ENCODE measurements around the gene VEZT.
"Not testable (repeated sequence)": the region's sequence is repeated elsewhere in the genome, so short reads cannot be mapped to it uniquely, and the experiment has no call there.

The VEZT gene

DNA sequence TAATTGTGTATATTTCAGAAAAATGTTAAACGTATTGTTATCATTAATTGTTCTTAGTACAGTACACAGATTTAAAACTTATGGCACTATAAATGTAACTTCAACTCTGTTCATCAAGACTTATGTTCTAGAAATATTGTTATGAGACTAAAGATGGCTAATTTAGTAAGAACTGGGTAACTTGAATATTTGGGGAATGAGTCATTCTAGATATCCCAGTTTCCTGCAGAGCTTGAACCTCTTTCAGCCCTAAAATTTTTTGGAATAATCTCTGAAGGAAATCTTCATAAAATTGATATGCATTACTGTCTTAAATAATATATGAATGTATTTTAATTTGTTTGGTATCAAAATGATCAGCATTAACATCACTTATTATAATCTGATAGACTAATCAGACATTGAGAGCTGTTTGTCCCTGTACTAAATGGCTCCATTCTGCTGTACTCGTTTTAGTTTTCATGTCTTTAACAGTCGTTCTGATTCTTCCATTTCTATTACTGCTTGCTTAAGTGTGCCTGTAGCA, 87.1 kb downstream of the VEZT start:
- Histone ChIP-seq H3K36me3 (ENCODE audit: control insufficient read depth in 4 of 4, insufficient read depth in 4 of 4, low read length in 3 of 4) (peaks cover 9 to 32% (median 20%) of the 10 kb centered on the region in 4 experiments), H3K27me3 (replicated peaks in 2 of 5; ENCODE audit: control insufficient read depth in 4 of 5, insufficient read depth in 5 of 5, low read length in 4 of 5) (no peaks in the 10 kb centered on the region), H3K27ac (ENCODE audit: insufficient read depth in 1 of 2, low read depth in 1 of 2, low read length in 2 of 2, poor library complexity in 1 of 2, severe bottlenecking in 2 of 2) (no peak overlapping the region), H3K4me3 (ENCODE audit: control insufficient read depth in 1 of 7, extremely low read depth in 1 of 7, insufficient read depth in 4 of 7, low read depth in 2 of 7, low read length in 6 of 7) (no peak overlapping the region), H3K4me1 (ENCODE audit: control extremely low read depth in 1 of 4, control insufficient read depth in 4 of 4, insufficient read depth in 4 of 4, low read length in 3 of 4) (no peaks in the 10 kb centered on the region), H3K9me3 (ENCODE audit: control extremely low read depth in 1 of 5, control insufficient read depth in 4 of 5, insufficient read depth in 2 of 5, low read depth in 1 of 5, low read length in 4 of 5) (no peaks in the 10 kb centered on the region)
- ChIA-PET CTCF (no interaction called here), POLR2A (no interaction called here)
- WGBS (ENCODE audit: insufficient coverage): 100% methylated on average over 2 of the region's 3 CpGs
- DNase-seq: no peak

DNA sequence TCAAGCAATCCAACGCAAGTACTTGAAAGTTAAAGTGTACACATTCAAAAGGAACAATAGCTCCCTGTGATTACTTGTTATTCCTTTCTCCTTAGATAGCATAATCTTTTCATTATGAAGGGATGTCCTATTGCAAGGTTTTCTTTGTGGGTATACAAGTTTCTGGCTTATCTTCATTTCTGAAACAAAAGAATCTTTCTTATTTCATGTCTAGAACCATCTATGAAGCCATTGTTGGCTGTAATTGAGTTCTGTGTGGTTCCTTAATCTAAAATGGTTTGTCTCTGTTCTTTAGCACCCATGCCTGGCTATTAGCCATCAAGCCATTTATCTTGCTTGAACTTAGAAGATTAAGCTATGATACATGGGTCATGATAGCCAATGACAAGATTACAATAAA, 95.0 kb downstream of the VEZT start:
- no peaks in the 10 kb centered on the region for H3K27me3 ChIP-seq (replicated peaks in 2 of 5; ENCODE audit: control insufficient read depth in 4 of 5, insufficient read depth in 5 of 5, low read length in 4 of 5)
- ChIA-PET CTCF (interaction anchor here (1.3 kb wide), 1 partner anchor 197 kb away, joined by 3 read pairs; no protein-coding TSS in a partner anchor), POLR2A (no interaction called here)
- no peaks in the 10 kb centered on the region for H3K9me3 ChIP-seq (ENCODE audit: control extremely low read depth in 1 of 5, control insufficient read depth in 4 of 5, insufficient read depth in 2 of 5, low read depth in 1 of 5, low read length in 4 of 5)
- peaks cover 4 to 11% (median 6%) of the 10 kb centered on the region in 4 experiments for H3K36me3 ChIP-seq (ENCODE audit: control insufficient read depth in 4 of 4, insufficient read depth in 4 of 4, low read length in 3 of 4)
- no peak overlapping the region for H3K4me3 ChIP-seq (ENCODE audit: control insufficient read depth in 1 of 7, extremely low read depth in 1 of 7, insufficient read depth in 4 of 7, low read depth in 2 of 7, low read length in 6 of 7)
- no peaks in the 10 kb centered on the region for H3K4me1 ChIP-seq (ENCODE audit: control extremely low read depth in 1 of 4, control insufficient read depth in 4 of 4, insufficient read depth in 4 of 4, low read length in 3 of 4)
- no peak overlapping the region for H3K27ac ChIP-seq (ENCODE audit: insufficient read depth in 1 of 2, low read depth in 1 of 2, low read length in 2 of 2, poor library complexity in 1 of 2, severe bottlenecking in 2 of 2)
- DNase-seq: no peak
- WGBS (ENCODE audit: insufficient coverage): 86% methylated on average over 1 of the region's 1 CpG

DNA sequence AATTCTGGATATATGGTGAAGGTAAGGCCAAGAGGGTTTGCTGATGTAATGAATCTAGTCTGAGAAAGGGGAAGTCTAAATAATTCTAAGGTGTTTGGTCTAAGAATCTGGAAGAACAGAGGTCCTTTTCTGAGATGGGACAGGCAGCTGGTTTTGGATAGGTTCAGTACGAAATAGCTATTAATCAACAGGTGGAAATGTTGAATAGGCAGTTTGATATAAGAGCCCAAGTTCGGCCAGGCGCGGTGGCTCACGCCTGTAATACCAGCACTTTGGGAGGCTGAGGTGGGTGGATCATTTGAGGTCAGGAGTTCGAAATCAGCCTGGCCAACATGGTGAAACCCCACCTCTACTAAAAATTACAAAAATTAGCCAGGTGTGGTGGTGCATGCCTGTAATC, 97.1 kb downstream of the VEZT start:
- CTCF ChIA-PET: interaction anchor here (0.6 kb wide), 1 partner anchor 654 kb away, joined by 3 read pairs; no protein-coding TSS in a partner anchor
- POLR2A ChIA-PET; H3K4me1 ChIP-seq (ENCODE audit: control extremely low read depth in 1 of 4, control insufficient read depth in 4 of 4, insufficient read depth in 4 of 4, low read length in 3 of 4); H3K27ac ChIP-seq (ENCODE audit: insufficient read depth in 1 of 2, low read depth in 1 of 2, low read length in 2 of 2, poor library complexity in 1 of 2, severe bottlenecking in 2 of 2); H3K27me3 ChIP-seq (replicated peaks in 2 of 5; ENCODE audit: control insufficient read depth in 4 of 5, insufficient read depth in 5 of 5, low read length in 4 of 5); H3K9me3 ChIP-seq (ENCODE audit: control extremely low read depth in 1 of 5, control insufficient read depth in 4 of 5, insufficient read depth in 2 of 5, low read depth in 1 of 5, low read length in 4 of 5); H3K4me3 ChIP-seq (ENCODE audit: control insufficient read depth in 1 of 7, extremely low read depth in 1 of 7, insufficient read depth in 4 of 7, low read depth in 2 of 7, low read length in 6 of 7); DNase-seq; H3K36me3 ChIP-seq (ENCODE audit: control insufficient read depth in 4 of 4, insufficient read depth in 4 of 4, low read length in 3 of 4): not testable (repeated sequence)
- 100% methylated on average over 2 of the region's 6 CpGs for WGBS (ENCODE audit: insufficient coverage)

- no peaks in the 10 kb centered on the region for H3K36me3 ChIP-seq (ENCODE audit: control insufficient read depth in 4 of 4, insufficient read depth in 4 of 4, low read length in 3 of 4)
- no peaks in the 10 kb centered on the region for H3K27me3 ChIP-seq (replicated peaks in 2 of 5; ENCODE audit: control insufficient read depth in 4 of 5, insufficient read depth in 5 of 5, low read length in 4 of 5)
- 93% methylated on average over 3 of the region's 4 CpGs for WGBS (ENCODE audit: insufficient coverage)
- no peaks in the 10 kb centered on the region for H3K4me1 ChIP-seq (ENCODE audit: control extremely low read depth in 1 of 4, control insufficient read depth in 4 of 4, insufficient read depth in 4 of 4, low read length in 3 of 4)
- no peak overlapping the region for H3K4me3 ChIP-seq (ENCODE audit: control insufficient read depth in 1 of 7, extremely low read depth in 1 of 7, insufficient read depth in 4 of 7, low read depth in 2 of 7, low read length in 6 of 7)
- CTCF ChIA-PET: interaction anchor here (1.6 kb wide), 1 partner anchor 11 kb away, joined by 4 read pairs; no protein-coding TSS in a partner anchor
- DNase-seq: no peak
- no peak overlapping the region for H3K27ac ChIP-seq (ENCODE audit: insufficient read depth in 1 of 2, low read depth in 1 of 2, low read length in 2 of 2, poor library complexity in 1 of 2, severe bottlenecking in 2 of 2)
- H3K9me3 ChIP-seq (ENCODE audit: control extremely low read depth in 1 of 5, control insufficient read depth in 4 of 5, insufficient read depth in 2 of 5, low read depth in 1 of 5, low read length in 4 of 5): no peaks in the 10 kb centered on the region
- POLR2A ChIA-PET: interaction anchor here (0.6 kb wide), 1 partner anchor 221 kb away, joined by 3 read pairs; no protein-coding TSS in a partner anchor
Measured at GRCh38 chr12:95316798-95317197, 99.2 kb downstream of the VEZT start.

DNA sequence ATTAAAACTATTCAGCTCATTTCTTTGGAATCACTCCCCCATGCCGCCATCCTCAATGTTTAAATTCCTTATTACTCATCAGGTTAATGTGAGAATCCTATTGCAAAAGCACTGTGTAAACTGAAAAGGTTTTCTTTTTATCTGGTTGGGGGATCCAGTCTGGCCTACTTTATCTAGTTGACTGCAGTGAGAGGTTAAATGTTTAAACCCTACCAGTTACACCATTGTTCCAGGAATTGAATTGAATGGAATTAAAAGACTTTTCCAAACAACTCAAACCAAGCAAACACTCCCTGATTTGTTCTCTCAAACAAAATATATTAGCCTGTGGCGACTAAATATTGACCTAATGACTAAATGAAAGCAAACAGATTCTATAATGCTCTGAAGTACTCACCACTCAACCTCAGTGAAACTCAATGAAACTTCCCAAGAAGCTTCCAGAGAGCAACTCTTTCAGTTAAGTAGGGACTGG, 100.5 kb downstream of the VEZT start:
- Histone ChIP-seq H3K27me3 (replicated peaks in 2 of 5; ENCODE audit: control insufficient read depth in 4 of 5, insufficient read depth in 5 of 5, low read length in 4 of 5) (no peaks in the 10 kb centered on the region), H3K4me3 (ENCODE audit: control insufficient read depth in 1 of 7, extremely low read depth in 1 of 7, insufficient read depth in 4 of 7, low read depth in 2 of 7, low read length in 6 of 7) (no peak overlapping the region), H3K36me3 (ENCODE audit: control insufficient read depth in 4 of 4, insufficient read depth in 4 of 4, low read length in 3 of 4) (no peaks in the 10 kb centered on the region), H3K9me3 (ENCODE audit: control extremely low read depth in 1 of 5, control insufficient read depth in 4 of 5, insufficient read depth in 2 of 5, low read depth in 1 of 5, low read length in 4 of 5) (no peaks in the 10 kb centered on the region), H3K4me1 (ENCODE audit: control extremely low read depth in 1 of 4, control insufficient read depth in 4 of 4, insufficient read depth in 4 of 4, low read length in 3 of 4) (no peaks in the 10 kb centered on the region), H3K27ac (ENCODE audit: insufficient read depth in 1 of 2, low read depth in 1 of 2, low read length in 2 of 2, poor library complexity in 1 of 2, severe bottlenecking in 2 of 2) (no peak overlapping the region)
- ChIA-PET POLR2A (no interaction called here), CTCF (no interaction called here)
- DNase-seq: no peak
- 100% methylated on average over 1 of the region's 2 CpGs for WGBS (ENCODE audit: insufficient coverage)

- Histone ChIP-seq H3K9me3 (ENCODE audit: control extremely low read depth in 1 of 5, control insufficient read depth in 4 of 5, insufficient read depth in 2 of 5, low read depth in 1 of 5, low read length in 4 of 5) (no peaks in the 10 kb centered on the region), H3K27me3 (replicated peaks in 2 of 5; ENCODE audit: control insufficient read depth in 4 of 5, insufficient read depth in 5 of 5, low read length in 4 of 5) (no peaks in the 10 kb centered on the region), H3K27ac (ENCODE audit: insufficient read depth in 1 of 2, low read depth in 1 of 2, low read length in 2 of 2, poor library complexity in 1 of 2, severe bottlenecking in 2 of 2) (no peak overlapping the region), H3K36me3 (ENCODE audit: control insufficient read depth in 4 of 4, insufficient read depth in 4 of 4, low read length in 3 of 4) (no peaks in the 10 kb centered on the region), H3K4me1 (ENCODE audit: control extremely low read depth in 1 of 4, control insufficient read depth in 4 of 4, insufficient read depth in 4 of 4, low read length in 3 of 4) (no peaks in the 10 kb centered on the region), H3K4me3 (ENCODE audit: control insufficient read depth in 1 of 7, extremely low read depth in 1 of 7, insufficient read depth in 4 of 7, low read depth in 2 of 7, low read length in 6 of 7) (no peak overlapping the region)
- no CpG with 5 or more reads among the region's 1 CpG for WGBS (ENCODE audit: insufficient coverage)
- DNase-seq: no peak
- POLR2A ChIA-PET: no interaction called here
- CTCF ChIA-PET: no interaction called here
Measured at GRCh38 chr12:95319694-95320331, 102.2 kb downstream of the VEZT start.

DNA sequence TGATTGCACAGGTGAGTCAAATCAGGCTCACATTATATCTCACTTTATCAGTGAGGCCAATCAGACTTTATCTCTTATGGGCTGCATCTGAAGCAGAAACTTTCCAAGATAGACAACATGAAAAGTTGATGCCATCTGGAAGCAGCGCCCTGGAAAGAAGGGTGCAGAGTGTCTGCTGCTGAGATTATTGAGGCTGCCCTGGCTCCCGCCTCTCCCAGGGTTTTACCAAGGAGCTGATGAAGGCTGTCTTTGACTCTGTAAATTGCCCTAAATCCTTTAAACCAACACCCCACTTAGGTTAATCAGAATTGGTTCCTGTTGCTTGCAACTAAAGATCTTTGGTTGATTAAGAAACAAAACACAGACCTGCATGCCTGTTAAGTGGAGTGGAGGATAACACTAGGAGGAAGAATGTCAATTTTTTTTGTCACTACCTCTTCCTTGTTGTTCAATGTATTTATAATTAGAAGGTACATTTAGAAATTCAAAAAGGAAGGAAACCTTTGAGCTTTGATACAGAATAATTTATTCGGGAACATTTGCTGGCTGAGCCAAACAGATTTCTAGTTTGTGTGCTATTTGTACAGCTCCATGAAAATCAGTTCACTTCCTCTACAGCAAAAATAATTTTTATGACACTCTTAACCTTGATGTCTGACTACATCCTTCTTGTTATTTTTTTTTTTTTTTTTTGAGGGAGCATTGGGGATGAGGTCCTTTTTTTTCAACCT, 104.1 kb downstream of the VEZT start:
- Histone ChIP-seq H3K27me3 (replicated peaks in 2 of 5; ENCODE audit: control insufficient read depth in 4 of 5, insufficient read depth in 5 of 5, low read length in 4 of 5) (no peaks in the 10 kb centered on the region), H3K27ac (ENCODE audit: insufficient read depth in 1 of 2, low read depth in 1 of 2, low read length in 2 of 2, poor library complexity in 1 of 2, severe bottlenecking in 2 of 2) (no peak overlapping the region), H3K9me3 (ENCODE audit: control extremely low read depth in 1 of 5, control insufficient read depth in 4 of 5, insufficient read depth in 2 of 5, low read depth in 1 of 5, low read length in 4 of 5) (no peaks in the 10 kb centered on the region), H3K4me3 (ENCODE audit: control insufficient read depth in 1 of 7, extremely low read depth in 1 of 7, insufficient read depth in 4 of 7, low read depth in 2 of 7, low read length in 6 of 7) (no peak overlapping the region), H3K36me3 (ENCODE audit: control insufficient read depth in 4 of 4, insufficient read depth in 4 of 4, low read length in 3 of 4) (no peaks in the 10 kb centered on the region), H3K4me1 (ENCODE audit: control extremely low read depth in 1 of 4, control insufficient read depth in 4 of 4, insufficient read depth in 4 of 4, low read length in 3 of 4) (no peaks in the 10 kb centered on the region)
- POLR2A ChIA-PET: interaction anchor here (0.9 kb wide), 1 partner anchor 120 kb away, joined by 5 read pairs; no protein-coding TSS in a partner anchor
- DNase-seq: no peak
- 100% methylated on average over 2 of the region's 3 CpGs for WGBS (ENCODE audit: insufficient coverage)
- CTCF ChIA-PET: interaction anchor here (1.0 kb wide), 1 partner anchor 11 kb away, joined by 4 read pairs; no protein-coding TSS in a partner anchor
